ENCODE measurements around the gene RERE.

The RERE gene

DNA sequence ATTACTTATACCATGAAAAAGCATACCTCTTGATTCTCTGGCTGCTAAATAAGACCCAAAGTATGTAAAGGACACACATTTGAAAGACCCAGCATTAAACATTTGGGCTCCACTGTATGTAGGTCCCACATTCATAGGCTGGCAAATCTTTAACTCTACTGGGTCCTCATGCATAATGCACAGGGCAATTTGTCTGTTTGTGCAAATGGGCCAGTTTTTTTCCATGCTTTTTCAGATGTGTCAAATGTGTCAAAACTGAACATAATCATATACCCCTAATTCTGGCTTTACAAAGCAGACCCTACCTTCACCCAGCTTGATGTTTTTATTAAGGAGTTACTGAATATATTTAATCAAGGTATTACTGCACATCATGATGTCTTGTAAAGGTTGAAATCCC, 63.7 kb downstream of the RERE start:
- Histone ChIP-seq H3K9me2 (replicated peaks; ENCODE audit: insufficient read depth, low read length) (no peaks in the 10 kb centered on the region), H3K9ac (ENCODE audit: low read length) (no peak overlapping the region), H3K9me3 (ENCODE audit: insufficient read depth, low read length) (no peaks in the 10 kb centered on the region), H3K36me3 (ENCODE audit: low read length) (no peaks in the 10 kb centered on the region), H3K4me2 (ENCODE audit: low read depth, low read length, poor library complexity, severe bottlenecking) (no peak overlapping the region), H3K27me3 (ENCODE audit: low read length) (no peaks in the 10 kb centered on the region), H3K4me3 (ENCODE audit: insufficient read depth, low read length, poor library complexity, severe bottlenecking) (no peak overlapping the region), H3F3A (ENCODE audit: insufficient read depth) (no peaks in the 10 kb centered on the region), H3K79me2 (ENCODE audit: insufficient read depth, low read length) (no peaks in the 10 kb centered on the region), H2AFZ (ENCODE audit: low read depth, low read length, severe bottlenecking) (no peak overlapping the region), H3K27ac (ENCODE audit: low read depth, low read length) (no peak overlapping the region), H4K20me1 (ENCODE audit: low read depth, low read length) (no peaks in the 10 kb centered on the region; the same call in 1 of the 2 replicates)
- TF ChIP-seq EZH2phosphoT487 (conservative IDR thresholded peaks at IDR 0.05; ENCODE audit: low read length): no peak
- TF ChIP-seq, protein P1, sequence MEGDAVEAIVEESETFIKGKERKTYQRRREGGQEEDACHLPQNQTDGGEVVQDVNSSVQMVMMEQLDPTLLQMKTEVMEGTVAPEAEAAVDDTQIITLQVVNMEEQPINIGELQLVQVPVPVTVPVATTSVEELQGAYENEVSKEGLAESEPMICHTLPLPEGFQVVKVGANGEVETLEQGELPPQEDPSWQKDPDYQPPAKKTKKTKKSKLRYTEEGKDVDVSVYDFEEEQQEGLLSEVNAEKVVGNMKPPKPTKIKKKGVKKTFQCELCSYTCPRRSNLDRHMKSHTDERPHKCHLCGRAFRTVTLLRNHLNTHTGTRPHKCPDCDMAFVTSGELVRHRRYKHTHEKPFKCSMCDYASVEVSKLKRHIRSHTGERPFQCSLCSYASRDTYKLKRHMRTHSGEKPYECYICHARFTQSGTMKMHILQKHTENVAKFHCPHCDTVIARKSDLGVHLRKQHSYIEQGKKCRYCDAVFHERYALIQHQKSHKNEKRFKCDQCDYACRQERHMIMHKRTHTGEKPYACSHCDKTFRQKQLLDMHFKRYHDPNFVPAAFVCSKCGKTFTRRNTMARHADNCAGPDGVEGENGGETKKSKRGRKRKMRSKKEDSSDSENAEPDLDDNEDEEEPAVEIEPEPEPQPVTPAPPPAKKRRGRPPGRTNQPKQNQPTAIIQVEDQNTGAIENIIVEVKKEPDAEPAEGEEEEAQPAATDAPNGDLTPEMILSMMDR (IDR thresholded peaks at IDR 0.05; ENCODE audit: insufficient read depth, low read length, poor library complexity, severe bottlenecking): no peak

DNA sequence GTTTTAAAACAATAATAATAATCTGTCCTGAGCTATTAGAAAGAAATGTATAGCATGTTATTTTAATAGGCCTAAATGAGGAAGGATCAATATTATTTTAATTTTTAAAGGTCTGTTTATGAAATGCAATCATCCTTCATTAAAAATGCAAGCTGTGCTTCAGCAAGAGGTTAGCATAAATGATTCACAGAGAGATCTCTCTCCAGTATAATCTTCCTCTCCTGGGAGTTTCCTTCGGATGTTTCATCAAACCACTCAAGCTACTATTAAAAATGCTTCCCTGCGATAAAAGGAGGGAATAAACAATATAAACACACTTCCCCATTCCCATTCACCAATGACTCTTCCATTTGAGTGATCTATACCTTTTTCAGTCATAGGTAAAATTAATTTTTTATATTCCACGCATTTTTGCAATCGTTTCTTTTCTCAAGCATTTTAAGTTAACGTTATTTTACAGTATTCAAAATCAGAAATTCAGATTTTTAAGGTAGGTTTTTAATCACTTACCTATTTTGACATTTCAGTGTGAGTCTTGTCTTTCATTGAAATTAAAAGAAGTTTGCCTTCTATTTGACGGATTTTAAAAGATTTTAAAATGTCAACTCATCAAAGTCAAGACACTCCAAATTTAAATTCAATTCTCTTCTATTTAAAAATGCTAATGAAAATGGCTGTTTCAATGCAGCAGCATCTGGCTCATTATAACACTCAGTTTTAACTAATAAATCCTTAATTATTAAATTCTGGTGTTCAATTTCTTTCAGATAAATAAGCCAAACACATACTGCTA, 64.3 kb downstream of the RERE start:
- Histone ChIP-seq H3K9me3 (ENCODE audit: insufficient read depth, low read length) (no peaks in the 10 kb centered on the region), H4K20me1 (ENCODE audit: low read depth, low read length) (no peaks in the 10 kb centered on the region; the same call in 1 of the 2 replicates), H3K4me3 (ENCODE audit: insufficient read depth, low read length, poor library complexity, severe bottlenecking) (no peak overlapping the region), H3K9me2 (replicated peaks; ENCODE audit: insufficient read depth, low read length) (no peaks in the 10 kb centered on the region), H3K27me3 (ENCODE audit: low read length) (no peaks in the 10 kb centered on the region), H2AFZ (ENCODE audit: low read depth, low read length, severe bottlenecking) (no peak overlapping the region), H3K9ac (ENCODE audit: low read length) (no peak overlapping the region), H3K36me3 (ENCODE audit: low read length) (no peaks in the 10 kb centered on the region), H3K4me2 (ENCODE audit: low read depth, low read length, poor library complexity, severe bottlenecking) (no peak overlapping the region), H3K27ac (ENCODE audit: low read depth, low read length) (no peak overlapping the region), H3K79me2 (ENCODE audit: insufficient read depth, low read length) (no peaks in the 10 kb centered on the region), H3F3A (ENCODE audit: insufficient read depth) (no peaks in the 10 kb centered on the region)
- no peak for TF ChIP-seq EZH2phosphoT487 (conservative IDR thresholded peaks at IDR 0.05; ENCODE audit: low read length)
- TF ChIP-seq, protein P1 (IDR thresholded peaks at IDR 0.05; ENCODE audit: insufficient read depth, low read length, poor library complexity, severe bottlenecking): no peak

DNA sequence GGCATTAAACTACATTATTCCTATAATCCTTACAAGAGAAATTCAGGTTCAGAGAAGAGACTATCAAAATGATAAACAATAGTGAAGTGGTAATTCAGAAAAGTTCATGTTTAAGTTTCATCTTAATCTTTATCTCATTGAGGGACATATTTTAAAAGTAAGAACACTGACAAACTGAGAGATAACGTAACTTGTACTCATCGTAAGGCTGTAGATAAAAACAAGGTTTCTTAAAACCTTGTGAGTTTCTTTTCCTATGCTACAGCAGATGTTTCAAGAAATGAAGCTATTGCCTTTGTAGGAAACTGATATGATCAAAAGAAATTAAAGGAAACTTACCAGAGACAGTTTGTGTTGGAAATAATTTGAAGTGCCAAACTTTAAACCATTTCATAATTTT, 65.0 kb downstream of the RERE start:
- H3F3A ChIP-seq (ENCODE audit: insufficient read depth): no peaks in the 10 kb centered on the region
- H3K79me2 ChIP-seq (ENCODE audit: insufficient read depth, low read length): no peaks in the 10 kb centered on the region
- no peaks in the 10 kb centered on the region for H3K9me2 ChIP-seq (replicated peaks; ENCODE audit: insufficient read depth, low read length)
- TF ChIP-seq, protein P1 (IDR thresholded peaks at IDR 0.05; ENCODE audit: insufficient read depth, low read length, poor library complexity, severe bottlenecking): no peak
- TF ChIP-seq EZH2phosphoT487 (conservative IDR thresholded peaks at IDR 0.05; ENCODE audit: low read length): no peak
- no peaks in the 10 kb centered on the region; the same call in 1 of the 2 replicates for H4K20me1 ChIP-seq (ENCODE audit: low read depth, low read length)
- H3K27me3 ChIP-seq (ENCODE audit: low read length): no peaks in the 10 kb centered on the region
- H3K36me3 ChIP-seq (ENCODE audit: low read length): no peaks in the 10 kb centered on the region
- H3K4me3 ChIP-seq (ENCODE audit: insufficient read depth, low read length, poor library complexity, severe bottlenecking): no peak overlapping the region
- H3K9ac ChIP-seq (ENCODE audit: low read length): no peak overlapping the region
- H3K9me3 ChIP-seq (ENCODE audit: insufficient read depth, low read length): no peaks in the 10 kb centered on the region
- no peak overlapping the region for H3K4me2 ChIP-seq (ENCODE audit: low read depth, low read length, poor library complexity, severe bottlenecking)
- no peak overlapping the region for H3K27ac ChIP-seq (ENCODE audit: low read depth, low read length)
- H2AFZ ChIP-seq (ENCODE audit: low read depth, low read length, severe bottlenecking): no peak overlapping the region

Data from SU-DHL-6 (cell line).